ENCODE measurements around the gene KNG1. TPM values are rescaled to one million over a fixed set of nuclear protein-coding genes. Genes with fewer than 3 reads are reported as not detected.

The KNG1 gene
- total RNA-seq, 1 donor from 2014 or later = not detected

DNA sequence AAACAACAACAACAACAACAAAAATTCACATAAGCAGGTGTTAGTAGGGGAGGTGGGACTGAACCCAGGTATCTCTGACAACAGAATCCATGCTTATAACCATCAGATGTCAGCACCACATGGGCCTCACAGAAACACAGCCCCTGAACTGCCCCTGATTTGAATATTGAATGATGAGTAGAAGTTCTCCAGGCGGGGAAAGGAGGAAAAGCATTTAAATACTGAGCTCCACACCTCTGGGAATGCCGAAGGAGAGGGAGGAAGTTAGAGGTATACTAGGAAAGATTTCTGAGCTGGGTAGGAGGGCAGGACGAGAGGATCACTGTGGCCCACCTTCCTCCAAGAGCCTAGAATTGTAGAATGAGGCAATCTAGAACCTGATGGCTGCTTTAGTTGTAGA is 34.3 kb downstream of the KNG1 start:
- no peak for TF ChIP-seq EZH2 (IDR thresholded peaks at IDR 0.05; ENCODE audit: insufficient read depth, low read length)
- TF ChIP-seq, protein P1, sequence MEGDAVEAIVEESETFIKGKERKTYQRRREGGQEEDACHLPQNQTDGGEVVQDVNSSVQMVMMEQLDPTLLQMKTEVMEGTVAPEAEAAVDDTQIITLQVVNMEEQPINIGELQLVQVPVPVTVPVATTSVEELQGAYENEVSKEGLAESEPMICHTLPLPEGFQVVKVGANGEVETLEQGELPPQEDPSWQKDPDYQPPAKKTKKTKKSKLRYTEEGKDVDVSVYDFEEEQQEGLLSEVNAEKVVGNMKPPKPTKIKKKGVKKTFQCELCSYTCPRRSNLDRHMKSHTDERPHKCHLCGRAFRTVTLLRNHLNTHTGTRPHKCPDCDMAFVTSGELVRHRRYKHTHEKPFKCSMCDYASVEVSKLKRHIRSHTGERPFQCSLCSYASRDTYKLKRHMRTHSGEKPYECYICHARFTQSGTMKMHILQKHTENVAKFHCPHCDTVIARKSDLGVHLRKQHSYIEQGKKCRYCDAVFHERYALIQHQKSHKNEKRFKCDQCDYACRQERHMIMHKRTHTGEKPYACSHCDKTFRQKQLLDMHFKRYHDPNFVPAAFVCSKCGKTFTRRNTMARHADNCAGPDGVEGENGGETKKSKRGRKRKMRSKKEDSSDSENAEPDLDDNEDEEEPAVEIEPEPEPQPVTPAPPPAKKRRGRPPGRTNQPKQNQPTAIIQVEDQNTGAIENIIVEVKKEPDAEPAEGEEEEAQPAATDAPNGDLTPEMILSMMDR (IDR thresholded peaks at IDR 0.05; ENCODE audit: insufficient read depth, low read depth, low read length) = no peak
- no peaks in the 10 kb centered on the region for H3K27me3 Mint-ChIP-seq (ENCODE audit: low read depth, unreplicated experiment)
- FAIRE-seq (no peak), DNase-seq (ENCODE audit: low read depth) (no peak)
- Histone ChIP-seq H3K27ac (ENCODE audit: low read depth, low read length) (no peak overlapping the region), H3K9ac (ENCODE audit: low read length) (no peak overlapping the region), H3K4me2 (ENCODE audit: low read length) (no peak overlapping the region), H3K9me3 (ENCODE audit: insufficient read depth, low read depth, low read length) (no peaks in the 10 kb centered on the region), H3K36me3 (ENCODE audit: insufficient read depth, low read length) (no peaks in the 10 kb centered on the region), H4K20me1 (ENCODE audit: insufficient read depth, low read length) (no peaks in the 10 kb centered on the region), H2AFZ (ENCODE audit: low read depth, low read length) (no peak overlapping the region), H3K27me3 (ENCODE audit: insufficient read depth, low read length) (no peaks in the 10 kb centered on the region), H3K79me2 (ENCODE audit: insufficient read depth, low read length) (no peaks in the 10 kb centered on the region), H3K4me1 (ENCODE audit: insufficient read depth, low read length) (peaks cover 4% of the 10 kb centered on the region), H3K4me3 (ENCODE audit: insufficient read depth, low read depth, low read length) (no peak overlapping the region)
- peaks cover 2% of the 10 kb centered on the region for H3K4me1 Mint-ChIP-seq (ENCODE audit: low read depth, unreplicated experiment)
- H3K27ac Mint-ChIP-seq (ENCODE audit: unreplicated experiment) = no peak overlapping the region
- no peaks in the 10 kb centered on the region for H3K36me3 Mint-ChIP-seq (ENCODE audit: low read depth, unreplicated experiment)
- H3K9me3 Mint-ChIP-seq (ENCODE audit: unreplicated experiment) = no peaks in the 10 kb centered on the region
- no peak overlapping the region for H3K4me3 Mint-ChIP-seq (ENCODE audit: unreplicated experiment)

DNA sequence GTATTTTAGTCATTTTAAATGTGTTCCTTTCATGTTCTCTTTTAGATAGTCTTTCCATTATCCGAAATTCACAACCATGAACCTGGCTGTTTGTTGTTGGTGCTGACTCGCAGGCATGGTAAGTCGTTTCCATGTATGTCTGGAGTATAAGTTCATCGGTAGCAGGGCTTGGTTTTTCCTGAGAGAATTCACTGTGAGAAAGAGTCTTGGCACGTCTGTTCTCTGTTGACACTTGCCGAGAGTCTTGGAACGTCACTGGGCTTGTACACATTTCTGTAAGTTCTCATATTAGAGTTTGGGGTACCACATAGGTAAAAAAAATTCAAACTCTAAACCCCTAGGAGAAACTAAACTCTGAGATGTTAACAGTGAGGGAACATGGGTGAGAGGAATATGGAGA is 36.8 kb downstream of the KNG1 start:
- Mint-ChIP-seq H3K4me1 (ENCODE audit: low read depth, unreplicated experiment) (peaks cover 2% of the 10 kb centered on the region), H3K4me3 (ENCODE audit: unreplicated experiment) (no peak overlapping the region), H3K9me3 (ENCODE audit: unreplicated experiment) (no peaks in the 10 kb centered on the region), H3K27me3 (ENCODE audit: low read depth, unreplicated experiment) (peaks cover 2% of the 10 kb centered on the region), H3K36me3 (ENCODE audit: low read depth, unreplicated experiment) (no peaks in the 10 kb centered on the region), H3K27ac (ENCODE audit: unreplicated experiment) (peak overlapping the region; percentile 87)
- no peak overlapping the region for H3K27ac ChIP-seq (ENCODE audit: low read depth, low read length)
- no peaks in the 10 kb centered on the region for H3K9me3 ChIP-seq (ENCODE audit: insufficient read depth, low read depth, low read length)
- H3K27me3 ChIP-seq (ENCODE audit: insufficient read depth, low read length) = no peaks in the 10 kb centered on the region
- H3K79me2 ChIP-seq (ENCODE audit: insufficient read depth, low read length) = no peaks in the 10 kb centered on the region
- FAIRE-seq = no peak
- no peak overlapping the region for H3K4me3 ChIP-seq (ENCODE audit: insufficient read depth, low read depth, low read length)
- TF ChIP-seq EZH2 (IDR thresholded peaks at IDR 0.05; ENCODE audit: insufficient read depth, low read length) = no peak
- TF ChIP-seq, protein P1 (IDR thresholded peaks at IDR 0.05; ENCODE audit: insufficient read depth, low read depth, low read length) = no peak
- H3K4me1 ChIP-seq (ENCODE audit: insufficient read depth, low read length) = peaks cover 4% of the 10 kb centered on the region
- no peak overlapping the region for H3K4me2 ChIP-seq (ENCODE audit: low read length)
- no peak overlapping the region for H2AFZ ChIP-seq (ENCODE audit: low read depth, low read length)
- no peaks in the 10 kb centered on the region for H3K36me3 ChIP-seq (ENCODE audit: insufficient read depth, low read length)
- H3K9ac ChIP-seq (ENCODE audit: low read length) = no peak overlapping the region
- no peaks in the 10 kb centered on the region for H4K20me1 ChIP-seq (ENCODE audit: insufficient read depth, low read length)
- DNase-seq (ENCODE audit: low read depth) = no peak

DNA sequence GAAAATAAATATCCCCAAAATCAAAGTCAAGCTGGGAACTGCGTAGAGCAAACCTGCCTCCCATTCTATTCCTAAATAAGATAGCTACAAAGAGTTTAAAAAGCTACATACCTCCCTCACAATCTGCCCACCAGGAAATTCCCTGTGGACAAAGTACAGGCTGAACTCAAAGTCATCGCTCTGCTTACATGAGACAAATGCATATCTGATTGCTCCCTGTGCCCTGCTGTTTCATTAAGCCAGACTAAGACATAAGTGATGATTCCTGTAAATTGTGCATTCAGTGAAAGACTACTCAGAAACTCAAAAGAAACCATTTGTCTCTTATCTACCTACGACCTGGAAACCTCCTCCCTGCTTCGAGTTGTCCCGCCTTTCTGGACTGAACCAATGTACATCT is 37.7 kb downstream of the KNG1 start:
- Mint-ChIP-seq H3K4me1 (ENCODE audit: low read depth, unreplicated experiment) (peaks cover 2% of the 10 kb centered on the region), H3K4me3 (ENCODE audit: unreplicated experiment) (no peak overlapping the region), H3K27ac (ENCODE audit: unreplicated experiment) (no peak overlapping the region), H3K27me3 (ENCODE audit: low read depth, unreplicated experiment) (peaks cover 2% of the 10 kb centered on the region), H3K36me3 (ENCODE audit: low read depth, unreplicated experiment) (no peaks in the 10 kb centered on the region), H3K9me3 (ENCODE audit: unreplicated experiment) (no peaks in the 10 kb centered on the region)
- Histone ChIP-seq H3K27ac (ENCODE audit: low read depth, low read length) (no peak overlapping the region), H4K20me1 (ENCODE audit: insufficient read depth, low read length) (no peaks in the 10 kb centered on the region), H2AFZ (ENCODE audit: low read depth, low read length) (no peak overlapping the region), H3K9me3 (ENCODE audit: insufficient read depth, low read depth, low read length) (no peaks in the 10 kb centered on the region), H3K4me1 (ENCODE audit: insufficient read depth, low read length) (peaks cover 4% of the 10 kb centered on the region), H3K9ac (ENCODE audit: low read length) (no peak overlapping the region), H3K36me3 (ENCODE audit: insufficient read depth, low read length) (no peaks in the 10 kb centered on the region), H3K79me2 (ENCODE audit: insufficient read depth, low read length) (no peaks in the 10 kb centered on the region), H3K4me3 (ENCODE audit: insufficient read depth, low read depth, low read length) (no peak overlapping the region), H3K27me3 (ENCODE audit: insufficient read depth, low read length) (no peaks in the 10 kb centered on the region), H3K4me2 (ENCODE audit: low read length) (no peak overlapping the region)
- no peak for DNase-seq (ENCODE audit: low read depth)
- no peak for TF ChIP-seq EZH2 (IDR thresholded peaks at IDR 0.05; ENCODE audit: insufficient read depth, low read length)
- TF ChIP-seq, protein P1 (IDR thresholded peaks at IDR 0.05; ENCODE audit: insufficient read depth, low read depth, low read length) = no peak
- FAIRE-seq = no peak

Data from astrocyte (in vitro differentiated cells and primary cell).